Panc1 (cell line): ENCODE results near the gene DIPK1B.

ENCODE experiments used
- CTCF ChIP-seq: fragments of 450-650 bp; IDR thresholded peaks from 2 replicates; pipeline ENCODE4 v1.5.1; 2017; ENCODE audit warnings: mild to moderate bottlenecking
- TCF7L2 ChIP-seq: IDR thresholded peaks from 2 replicates; pipeline ENCODE4 v1.6.1; 2011; ENCODE audit warnings: mild to moderate bottlenecking, low read depth, low read length, inconsistent platforms

GRCh38 chr9:136673975-136674785, 38.2 kb upstream of the DIPK1B start:
- no peak for TF ChIP-seq TCF7L2
- TF ChIP-seq CTCF = no peak
